ENCODE measurements around the gene ARHGEF26.
A peak's percentile ranks its signal among the peaks of the same experiment; 100 is the strongest.
"Not testable (repeated sequence)": the region's sequence is repeated elsewhere in the genome, so short reads cannot be mapped to it uniquely, and the experiment has no call there.

The ARHGEF26 gene, protein sequence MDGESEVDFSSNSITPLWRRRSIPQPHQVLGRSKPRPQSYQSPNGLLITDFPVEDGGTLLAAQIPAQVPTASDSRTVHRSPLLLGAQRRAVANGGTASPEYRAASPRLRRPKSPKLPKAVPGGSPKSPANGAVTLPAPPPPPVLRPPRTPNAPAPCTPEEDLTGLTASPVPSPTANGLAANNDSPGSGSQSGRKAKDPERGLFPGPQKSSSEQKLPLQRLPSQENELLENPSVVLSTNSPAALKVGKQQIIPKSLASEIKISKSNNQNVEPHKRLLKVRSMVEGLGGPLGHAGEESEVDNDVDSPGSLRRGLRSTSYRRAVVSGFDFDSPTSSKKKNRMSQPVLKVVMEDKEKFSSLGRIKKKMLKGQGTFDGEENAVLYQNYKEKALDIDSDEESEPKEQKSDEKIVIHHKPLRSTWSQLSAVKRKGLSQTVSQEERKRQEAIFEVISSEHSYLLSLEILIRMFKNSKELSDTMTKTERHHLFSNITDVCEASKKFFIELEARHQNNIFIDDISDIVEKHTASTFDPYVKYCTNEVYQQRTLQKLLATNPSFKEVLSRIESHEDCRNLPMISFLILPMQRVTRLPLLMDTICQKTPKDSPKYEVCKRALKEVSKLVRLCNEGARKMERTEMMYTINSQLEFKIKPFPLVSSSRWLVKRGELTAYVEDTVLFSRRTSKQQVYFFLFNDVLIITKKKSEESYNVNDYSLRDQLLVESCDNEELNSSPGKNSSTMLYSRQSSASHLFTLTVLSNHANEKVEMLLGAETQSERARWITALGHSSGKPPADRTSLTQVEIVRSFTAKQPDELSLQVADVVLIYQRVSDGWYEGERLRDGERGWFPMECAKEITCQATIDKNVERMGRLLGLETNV

DNA sequence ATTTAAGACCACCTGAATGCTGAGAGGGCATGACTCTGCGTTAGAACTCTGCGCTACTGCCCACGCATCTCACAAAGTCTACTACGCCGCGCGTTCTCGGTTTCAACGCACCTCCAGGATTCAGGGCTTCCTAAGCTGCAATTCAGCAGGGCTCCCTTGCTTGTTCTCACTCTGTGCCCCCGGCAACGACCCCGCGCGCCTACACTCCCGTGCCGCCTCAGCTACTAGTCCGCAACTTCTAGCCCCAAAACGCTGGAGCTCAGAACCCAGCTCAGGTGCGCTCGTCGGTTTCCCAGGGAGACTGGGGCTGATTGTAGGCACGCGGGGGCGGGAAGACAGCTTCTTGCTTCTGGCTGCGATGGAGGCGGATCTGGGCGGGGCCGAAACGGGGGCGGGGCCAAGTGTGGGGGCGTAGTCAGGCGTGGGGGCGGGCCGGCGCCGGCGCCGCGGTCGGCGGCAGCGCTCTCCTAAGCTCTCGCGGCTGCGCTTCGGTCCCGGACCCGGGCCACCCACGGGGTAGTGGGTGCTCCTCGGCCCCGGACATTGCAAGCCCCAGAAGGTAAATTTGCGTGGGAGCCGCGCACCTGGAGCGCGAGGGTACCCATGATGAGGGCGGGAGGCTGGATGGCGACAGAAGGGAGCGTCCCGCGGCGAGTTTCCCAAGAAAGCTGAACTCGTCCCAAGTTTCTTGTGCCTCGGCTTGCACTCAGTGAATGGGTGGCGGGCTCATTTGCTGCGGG, at the start of gene ARHGEF26:
Gene ARHGEF26 (plus strand): TSS at position 430 of the 740 bp plus-strand sequence. CDS start 603 bp downstream, outside the sequence.
- peak; percentile 76 for DNase-seq (ENCODE audit: low spot score)

DNA sequence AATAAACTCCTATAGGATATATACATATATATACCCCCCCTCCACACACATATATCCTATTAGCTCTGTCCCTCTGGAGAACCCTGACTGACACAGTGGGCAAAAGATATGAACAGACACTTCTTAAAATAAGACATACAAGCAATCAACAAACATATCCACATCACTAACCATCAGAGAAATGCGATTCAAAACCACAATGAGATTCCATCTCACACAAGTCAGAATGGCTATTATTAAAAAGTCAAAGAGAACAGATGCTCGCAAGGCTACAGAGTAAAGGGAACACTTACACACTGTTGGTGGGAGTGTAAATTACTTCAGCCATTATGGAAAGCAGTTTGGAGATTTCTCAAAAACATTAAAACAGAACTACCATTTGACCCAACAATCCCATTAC, 46.2 kb upstream of the ARHGEF26 start:
- no peak for DNase-seq (ENCODE audit: low spot score)

GRCh38 chr3:154078672-154079071, 42.5 kb upstream of the ARHGEF26 start:
- no peak for DNase-seq (ENCODE audit: low spot score)

GRCh38 chr3:154081305-154081704, 39.9 kb upstream of the ARHGEF26 start:
- no peak for DNase-seq (ENCODE audit: low spot score)

- DNase-seq (ENCODE audit: low spot score), result no peak
Measured at GRCh38 chr3:154085071-154085470, 36.1 kb upstream of the ARHGEF26 start.

GRCh38 chr3:154085799-154086198, 35.4 kb upstream of the ARHGEF26 start:
- no peak for DNase-seq (ENCODE audit: low spot score)

DNA sequence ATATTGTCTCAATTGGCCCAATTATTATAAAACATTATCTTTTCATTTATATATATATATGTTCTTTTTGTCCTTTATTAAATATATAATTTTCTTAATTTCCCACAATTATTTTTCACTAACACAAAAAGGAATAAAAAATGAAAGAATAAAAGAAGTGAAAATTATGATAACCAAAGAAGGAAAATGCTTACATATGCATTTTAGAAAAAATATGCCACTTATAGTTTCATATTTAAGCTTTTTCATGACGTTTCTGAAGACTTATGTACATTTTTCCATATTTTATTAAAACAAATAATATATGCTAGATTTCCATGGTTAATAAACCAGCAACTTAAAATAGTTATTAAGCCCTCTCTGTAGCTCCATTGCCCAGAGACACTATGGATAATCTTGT, 34.9 kb upstream of the ARHGEF26 start:
- DNase-seq (ENCODE audit: low spot score), result no peak

GRCh38 chr3:154087756-154088480, 33.3 kb upstream of the ARHGEF26 start:
- DNase-seq (ENCODE audit: low spot score), result not testable (repeated sequence)

- no peak for DNase-seq (ENCODE audit: low spot score)
Measured at GRCh38 chr3:154089421-154090420, 31.5 kb upstream of the ARHGEF26 start.

DNA sequence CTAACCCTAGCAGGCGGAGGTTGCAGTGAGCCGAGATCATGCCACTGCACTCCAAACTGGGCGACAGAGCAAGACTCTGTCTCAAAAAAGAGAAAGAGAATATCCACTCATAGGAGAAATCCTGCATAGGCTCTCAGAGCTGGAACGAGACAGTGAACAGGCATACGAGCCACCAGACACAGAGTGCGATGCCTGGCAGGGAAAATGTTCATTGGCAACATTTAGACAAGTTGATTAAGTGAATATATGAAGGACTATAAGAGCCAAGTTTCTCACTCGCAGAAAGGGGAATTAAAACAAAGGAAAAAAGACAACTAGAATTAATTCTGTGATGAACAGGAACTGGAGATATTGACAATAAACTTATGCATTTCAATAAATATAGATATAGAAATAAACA, 27.1 kb upstream of the ARHGEF26 start:
- no peak for DNase-seq (ENCODE audit: low spot score)

- no peak for DNase-seq (ENCODE audit: low spot score)
Measured at GRCh38 chr3:154095832-154096421, 25.3 kb upstream of the ARHGEF26 start.

DNA sequence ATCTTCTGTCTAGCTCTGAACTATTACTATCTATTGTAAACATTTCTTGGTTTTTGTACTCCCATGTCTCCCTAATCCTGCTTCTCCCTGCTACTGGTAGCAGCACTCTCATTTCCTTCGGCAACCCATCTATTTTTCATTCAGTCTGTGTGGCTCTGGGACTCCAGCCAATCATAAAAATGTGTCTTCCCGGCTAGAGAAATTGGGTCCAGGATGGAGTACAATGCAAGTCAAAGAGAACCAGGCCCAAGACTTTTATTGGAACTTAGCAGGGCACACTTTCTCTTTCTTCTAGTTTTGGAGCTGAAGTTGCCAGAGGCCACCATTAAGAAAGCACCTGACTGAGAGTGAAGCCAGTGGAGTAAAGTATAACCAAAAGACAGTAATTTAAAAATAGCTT, 22.8 kb upstream of the ARHGEF26 start:
- DNase-seq (ENCODE audit: low spot score), result no peak

- no peak for DNase-seq (ENCODE audit: low spot score)
Measured at GRCh38 chr3:154100556-154100955, 20.6 kb upstream of the ARHGEF26 start.

- no peak for DNase-seq (ENCODE audit: low spot score)
Measured at GRCh38 chr3:154101250-154101649, 19.9 kb upstream of the ARHGEF26 start.

DNA sequence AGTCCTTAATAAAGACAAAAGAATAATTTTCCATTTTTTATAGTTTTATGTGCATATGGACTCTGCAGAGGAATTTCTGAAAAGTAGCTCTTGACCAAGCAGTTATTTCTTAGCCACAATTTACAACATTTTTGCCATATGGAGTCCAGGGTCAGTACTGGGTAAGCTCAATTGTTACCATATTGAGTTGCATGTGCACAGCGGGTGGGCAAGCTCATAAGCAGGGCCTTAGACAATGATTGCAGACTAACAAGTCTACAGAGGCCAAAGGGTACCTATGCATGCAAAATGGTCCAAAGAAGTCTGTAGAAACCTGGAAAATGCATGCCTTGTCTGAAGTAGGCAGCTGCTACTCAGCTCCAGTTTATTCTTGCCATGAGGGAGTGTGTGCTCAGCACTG, 19.0 kb upstream of the ARHGEF26 start:
- no peak for DNase-seq (ENCODE audit: low spot score)

GRCh38 chr3:154105218-154105975, 15.8 kb upstream of the ARHGEF26 start:
- DNase-seq (ENCODE audit: low spot score), result no peak

DNA sequence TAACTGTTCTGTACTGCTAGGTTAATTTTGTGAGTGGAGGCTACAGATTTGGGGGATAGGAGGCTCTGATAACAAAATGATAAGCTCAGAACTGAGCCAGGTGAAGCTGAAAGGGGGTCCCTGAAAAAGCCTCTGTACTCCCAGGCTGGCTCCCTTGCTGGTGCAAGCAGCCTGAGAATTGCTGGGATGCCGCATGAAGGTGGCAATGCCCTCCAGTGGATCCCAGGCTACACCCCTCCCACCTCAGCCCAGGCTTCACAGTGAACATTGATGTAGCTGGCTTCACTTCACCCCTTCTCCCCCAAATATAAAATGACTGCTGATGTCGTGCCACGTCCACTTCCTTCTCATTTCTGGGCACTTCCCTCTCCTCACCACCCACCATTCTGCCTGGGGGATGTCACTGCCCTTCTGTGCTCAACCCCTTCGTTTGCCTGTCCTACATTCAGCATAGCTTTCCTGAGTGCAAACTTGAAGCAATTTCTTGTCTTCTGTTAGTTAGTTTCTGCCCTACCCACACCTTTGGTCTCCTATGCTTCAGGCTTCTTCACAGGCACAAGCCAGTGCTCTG, 9.7 kb upstream of the ARHGEF26 start:
- DNase-seq (ENCODE audit: low spot score), result no peak

GRCh38 chr3:154112146-154112852, 8.9 kb upstream of the ARHGEF26 start:
- no peak for DNase-seq (ENCODE audit: low spot score)

All from hepatic stellate cell (primary cell).